Neural crest cell (in vitro differentiated cells): Measurements from ENCODE around the gene AGPAT1. TPM values are rescaled to one million over a fixed set of nuclear protein-coding genes. Genes with fewer than 3 reads are reported as not detected.

Source experiments
- DNase-seq: peaks from one replicate; pipeline ENCODE4 v3.0.0; 2021; ENCODE audit warnings: low read depth, mixed read lengths, low spot score
- H3K27ac Mint-ChIP-seq: one replicate; pipeline ENCODE4 v1.8.0; 2021; ENCODE audit warnings: mild to moderate bottlenecking, mixed read lengths; ENCODE audit not compliant: unreplicated experiment
- H3K27me3 Mint-ChIP-seq: 2 replicates; pipeline ENCODE4 v1.8.0; 2021; ENCODE audit warnings: low read depth, mild to moderate bottlenecking, mixed read lengths
- H3K36me3 Mint-ChIP-seq: 2 replicates; pipeline ENCODE4 v1.8.0; 2021; ENCODE audit warnings: low read depth, mild to moderate bottlenecking, mixed read lengths
- H3K4me1 Mint-ChIP-seq: 2 replicates; pipeline ENCODE4 v1.8.0; 2021; ENCODE audit warnings: mixed read lengths
- H3K4me3 Mint-ChIP-seq: one replicate; pipeline ENCODE4 v1.8.0; 2021; ENCODE audit warnings: mild to moderate bottlenecking, mixed read lengths
- H3K9me3 Mint-ChIP-seq: 2 replicates; pipeline ENCODE4 v1.8.0; 2021; ENCODE audit warnings: mixed read lengths
- CTCF ChIP-seq: fragments of 200-600 bp; sonication (generic); conservative IDR thresholded peaks from 2 replicates; pipeline ENCODE4 v1.5.0; 2021; ENCODE audit warnings: antibody characterized with exemption, mild to moderate bottlenecking
- total RNA-seq: library from RNA; stranded (reverse); gene quantifications from 2 replicates; pipeline ENCODE4 v1.2.1, GENCODE V29; 2021

AGPAT1 gene
- total RNA-seq, 1 donor from 2014 or later, result 88.9 TPM

GRCh38 chr6:32220021-32220420 is 44.1 kb upstream of the AGPAT1 start:
- Mint-ChIP-seq H3K36me3 (no peaks in the 10 kb centered on the region), H3K4me3 (no peak overlapping the region), H3K27ac (no peak overlapping the region), H3K27me3 (no peaks in the 10 kb centered on the region), H3K4me1 (peaks cover 9% of the 10 kb centered on the region), H3K9me3 (no peaks in the 10 kb centered on the region)
- no peak for TF ChIP-seq CTCF
- DNase-seq, result no peak

- Mint-ChIP-seq H3K4me3 (no peak overlapping the region), H3K4me1 (peaks cover 1% of the 10 kb centered on the region)
Measured at GRCh38 chr6:32218167-32218566, 42.3 kb upstream of the AGPAT1 start.

GRCh38 chr6:32216998-32217397 is 41.1 kb upstream of the AGPAT1 start:
- no peak for TF ChIP-seq CTCF
- Mint-ChIP-seq H3K36me3 (no peaks in the 10 kb centered on the region), H3K9me3 (no peaks in the 10 kb centered on the region), H3K27ac (peak overlapping the region; percentile 30), H3K4me3 (no peak overlapping the region), H3K27me3 (no peaks in the 10 kb centered on the region), H3K4me1 (no peaks in the 10 kb centered on the region)
- DNase-seq, result no peak

More at GRCh38 chr6:32218167-32218566, 42.3 kb upstream of the AGPAT1 start:
- Mint-ChIP-seq H3K27me3 (no peaks in the 10 kb centered on the region), H3K27ac (no peak overlapping the region), H3K36me3 (no peaks in the 10 kb centered on the region), H3K9me3 (no peaks in the 10 kb centered on the region)
- TF ChIP-seq CTCF, result no peak
- DNase-seq, result no peak

GRCh38 chr6:32216285-32216684 is 40.4 kb upstream of the AGPAT1 start:
- no peaks in the 10 kb centered on the region for H3K4me1 Mint-ChIP-seq
- H3K9me3 Mint-ChIP-seq, result no peaks in the 10 kb centered on the region
- H3K27ac Mint-ChIP-seq, result no peak overlapping the region
- no peak for TF ChIP-seq CTCF
- H3K4me3 Mint-ChIP-seq, result no peak overlapping the region
- H3K36me3 Mint-ChIP-seq, result no peaks in the 10 kb centered on the region
- no peak for DNase-seq
- H3K27me3 Mint-ChIP-seq, result no peaks in the 10 kb centered on the region

GRCh38 chr6:32215617-32216016 is 39.7 kb upstream of the AGPAT1 start:
- TF ChIP-seq CTCF, result no peak
- H3K27ac Mint-ChIP-seq, result no peak overlapping the region
- DNase-seq, result no peak
- no peaks in the 10 kb centered on the region for H3K36me3 Mint-ChIP-seq
- H3K4me3 Mint-ChIP-seq, result no peak overlapping the region
- no peaks in the 10 kb centered on the region for H3K4me1 Mint-ChIP-seq
- H3K27me3 Mint-ChIP-seq, result no peaks in the 10 kb centered on the region
- no peaks in the 10 kb centered on the region for H3K9me3 Mint-ChIP-seq

GRCh38 chr6:32214126-32214525 is 38.2 kb upstream of the AGPAT1 start:
- no peak for DNase-seq
- no peak overlapping the region for H3K4me3 Mint-ChIP-seq
- H3K4me1 Mint-ChIP-seq, result no peaks in the 10 kb centered on the region
- no peaks in the 10 kb centered on the region for H3K9me3 Mint-ChIP-seq
- TF ChIP-seq CTCF, result no peak
- H3K36me3 Mint-ChIP-seq, result no peaks in the 10 kb centered on the region
- H3K27ac Mint-ChIP-seq, result no peak overlapping the region
- H3K27me3 Mint-ChIP-seq, result no peaks in the 10 kb centered on the region
